ENCODE results near the gene BICD1. TPM values are rescaled to one million over a fixed set of nuclear protein-coding genes. Genes with fewer than 3 reads are reported as not detected.

Gene BICD1
- 6.5 and 9.3 TPM in 2 replicates for total RNA-seq

GRCh38 chr12:32106517-32107358 lies at the start of gene BICD1:
TSS of gene BICD1 (plus strand) at chr12:32106847. CDS start at chr12:32107332, 485 bp downstream.

DNA sequence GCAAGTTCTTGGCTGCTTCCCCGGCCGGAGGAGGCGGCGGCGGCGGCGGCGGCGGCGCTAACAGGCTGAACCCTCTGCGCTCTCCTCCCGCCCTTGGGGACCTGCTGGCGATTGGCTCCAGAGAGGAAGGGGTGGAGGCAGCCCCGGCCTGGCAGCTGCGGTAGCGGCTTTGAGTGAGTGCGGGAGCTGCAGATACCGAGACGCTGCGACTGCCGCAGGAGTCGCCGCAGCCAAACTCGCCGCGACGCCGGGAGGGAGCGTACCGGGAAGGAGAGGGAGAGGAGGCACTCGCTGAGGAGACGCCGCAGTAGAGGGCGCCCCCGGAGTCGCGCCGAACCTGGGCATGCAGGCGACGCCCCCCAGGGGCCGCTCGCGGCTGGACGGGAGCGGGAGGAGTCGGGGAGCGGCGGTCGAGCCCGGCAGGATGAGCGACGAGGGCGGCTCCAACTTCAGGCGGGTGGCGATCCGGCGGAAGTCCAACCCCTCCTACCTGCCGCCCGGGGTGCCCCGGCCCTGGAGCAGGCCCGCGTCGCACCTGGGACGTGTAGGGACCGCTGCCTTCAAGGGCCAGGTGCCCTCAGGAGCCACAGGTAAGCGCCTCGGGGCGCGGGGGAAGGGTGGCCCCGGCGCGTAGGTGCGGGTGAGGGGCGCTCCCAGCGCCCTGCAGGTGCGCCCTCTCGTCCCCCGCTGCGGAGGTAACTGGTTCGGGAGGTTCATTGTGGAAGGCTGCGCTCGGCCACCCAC lies 292.9 kb downstream of the BICD1 start, which contains the start of gene FGD4:
Gene FGD4 (plus strand): TSS at position 189 of the 744 bp plus-strand sequence.

Other genes with a start within 250 kb of the BICD1 start
- gene RESF1, start 147.4 kb upstream of the BICD1 start, total RNA-seq = 10.8 and 13.2 TPM in 2 replicates